Erythroblast (primary cell): ENCODE results near the gene CACNA1S.

Source experiments
- DNase-seq, 2 experiments: peaks; one replicate each; lab custom pipeline; 2025; lab: John Stamatoyannopoulos, UW
- GATA1 ChIP-seq: IDR thresholded peaks from 2 replicates; pipeline ENCODE4 v1.6.1; 2011; ENCODE audit warnings: low read depth, mild to moderate bottlenecking, control low read depth, low read length, moderate library complexity
- POLR2A ChIP-seq: IDR thresholded peaks from 2 replicates; pipeline ENCODE4 v1.6.1; 2011; ENCODE audit warnings: mild to moderate bottlenecking, low read length

The CACNA1S gene

DNA sequence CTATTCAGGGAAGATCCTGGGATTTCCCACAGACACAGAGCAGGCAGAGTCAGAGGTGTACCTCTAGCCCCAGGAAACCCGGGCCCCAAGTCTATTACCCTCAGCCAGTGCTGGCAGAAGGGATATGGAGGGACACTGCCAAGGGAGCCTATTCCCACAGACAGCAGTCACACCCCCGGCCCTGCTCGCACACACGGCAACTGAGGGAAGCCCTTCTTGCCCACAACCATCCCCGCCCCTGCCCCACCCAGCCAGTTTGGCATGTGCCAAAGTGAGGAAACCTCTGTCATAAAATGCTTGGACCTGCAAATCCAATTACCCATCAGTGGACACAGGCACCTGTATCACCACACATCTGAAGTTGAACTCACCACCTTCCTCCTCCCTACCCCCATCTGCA lies 6.5 kb downstream of the CACNA1S start:
- no peak for DNase-seq
- no peak for TF ChIP-seq GATA1
- no peak for TF ChIP-seq POLR2A

DNA sequence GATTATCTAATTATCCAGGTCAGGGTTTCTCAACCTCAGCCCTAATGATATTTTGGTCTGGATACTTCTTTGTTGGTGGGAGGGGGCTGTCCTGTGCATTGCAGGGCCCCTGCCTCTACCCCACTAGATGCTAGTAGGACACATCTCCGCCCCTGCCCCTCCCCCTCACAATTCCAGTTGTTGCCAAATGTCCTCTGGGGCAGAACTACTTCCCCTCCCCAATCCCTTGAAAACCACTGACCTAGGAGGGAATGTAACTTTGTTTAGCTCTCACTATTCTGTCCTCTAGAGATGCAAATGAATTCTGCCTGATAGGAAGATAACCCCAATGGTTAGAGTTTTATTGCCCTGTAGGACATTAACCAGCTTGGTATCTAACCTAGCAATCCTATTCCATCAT lies 8.1 kb downstream of the CACNA1S start:
- no peak for DNase-seq
- no peak for TF ChIP-seq GATA1
- TF ChIP-seq POLR2A = no peak

DNA sequence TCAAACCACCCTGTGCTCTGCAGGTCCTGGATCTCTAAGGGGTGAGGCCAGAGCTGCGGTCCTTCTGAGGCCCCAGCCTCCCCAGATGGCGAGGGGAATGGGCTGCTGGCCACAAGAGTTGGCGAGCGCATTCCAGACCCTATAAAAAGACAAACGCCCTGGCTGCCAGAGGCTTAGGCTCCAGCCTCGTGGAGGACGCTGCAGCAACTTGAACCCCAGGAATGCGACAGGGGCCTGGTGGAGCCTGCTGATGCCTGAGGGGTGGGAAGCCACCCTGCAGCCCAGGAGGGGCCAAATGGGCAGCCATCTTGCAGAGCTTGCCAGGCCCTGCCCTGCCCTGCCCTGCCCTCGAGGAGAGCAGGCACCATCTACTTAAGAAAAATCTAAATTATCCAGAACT lies 8.6 kb downstream of the CACNA1S start:
- TF ChIP-seq GATA1 (no peak), POLR2A (no peak)

DNA sequence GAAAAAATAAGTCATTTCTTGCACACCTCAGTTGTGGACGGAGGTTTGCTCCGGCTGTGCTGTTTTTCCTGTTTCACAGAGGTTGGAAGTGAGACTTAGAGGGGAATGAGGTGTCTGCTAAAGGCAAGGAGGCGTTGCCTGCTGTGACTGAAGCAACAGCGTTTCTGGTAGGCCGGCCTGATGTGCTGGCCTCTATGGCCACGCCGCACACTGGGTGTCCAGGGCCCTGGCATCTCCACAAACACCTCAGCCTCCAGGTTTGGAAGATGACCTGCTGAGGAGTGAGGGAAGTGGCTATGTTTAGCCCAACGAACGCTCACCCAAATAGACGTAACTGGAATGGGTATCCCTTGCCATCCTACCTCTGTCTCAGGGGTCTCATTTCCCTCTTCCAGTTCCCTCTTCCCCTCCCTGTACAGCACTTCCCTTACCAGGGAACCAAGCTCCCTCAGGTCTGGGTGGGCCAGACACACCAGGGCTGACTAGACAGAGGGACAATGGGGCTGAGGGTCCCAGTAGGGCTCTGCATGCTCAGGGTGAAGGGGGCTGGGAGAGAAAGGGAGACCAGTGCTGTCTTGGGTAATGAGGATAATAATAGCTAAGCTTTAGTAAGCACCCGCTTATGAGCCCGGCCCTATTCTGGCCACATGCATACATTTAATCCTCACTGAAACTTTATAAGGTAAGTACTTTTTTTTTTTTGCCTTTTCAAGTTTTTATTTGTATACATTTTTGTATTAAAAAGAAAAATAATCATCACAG lies 11.9 kb downstream of the CACNA1S start:
- no peak for TF ChIP-seq POLR2A
- TF ChIP-seq GATA1 = no peak

More for the DNA sequence above, 8.6 kb downstream of the CACNA1S start:
- DNase-seq = no peak

DNA sequence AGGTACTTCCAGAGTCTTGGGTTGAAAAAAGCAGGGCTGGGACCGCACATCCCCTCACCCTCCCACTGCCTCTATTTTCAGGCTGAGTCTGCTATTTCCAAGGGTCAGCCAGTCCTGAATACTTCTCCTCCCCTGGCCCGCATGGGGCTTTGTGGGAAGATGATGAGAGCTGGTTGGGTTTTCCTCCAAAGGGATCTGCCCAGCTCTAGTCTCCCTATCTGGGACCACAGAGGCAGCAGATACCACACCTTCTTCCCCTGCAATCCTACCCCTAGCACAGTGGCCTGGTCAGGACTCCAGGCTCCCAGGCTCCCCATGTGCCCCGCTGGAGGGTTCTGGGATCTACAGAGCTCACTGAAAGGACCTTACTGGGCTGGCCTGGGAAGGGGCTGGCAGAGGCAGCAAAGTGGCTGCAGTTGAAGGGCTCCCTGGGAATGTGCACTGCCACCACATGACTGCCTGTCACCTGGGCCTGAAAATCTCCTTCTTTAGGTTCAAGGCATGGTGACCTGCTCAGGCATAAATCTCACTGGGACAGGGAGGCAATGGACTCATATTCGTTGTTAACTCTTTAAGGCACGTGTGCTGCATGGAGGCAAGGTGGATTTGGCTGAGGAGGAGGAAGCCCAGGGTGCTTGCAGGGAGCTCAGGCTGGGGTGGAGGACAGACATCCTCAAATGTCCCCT lies 13.1 kb downstream of the CACNA1S start:
- no peak for DNase-seq
- TF ChIP-seq GATA1 (no peak), POLR2A (no peak)

More for the DNA sequence above, 11.9 kb downstream of the CACNA1S start:
- DNase-seq = no peak

DNA sequence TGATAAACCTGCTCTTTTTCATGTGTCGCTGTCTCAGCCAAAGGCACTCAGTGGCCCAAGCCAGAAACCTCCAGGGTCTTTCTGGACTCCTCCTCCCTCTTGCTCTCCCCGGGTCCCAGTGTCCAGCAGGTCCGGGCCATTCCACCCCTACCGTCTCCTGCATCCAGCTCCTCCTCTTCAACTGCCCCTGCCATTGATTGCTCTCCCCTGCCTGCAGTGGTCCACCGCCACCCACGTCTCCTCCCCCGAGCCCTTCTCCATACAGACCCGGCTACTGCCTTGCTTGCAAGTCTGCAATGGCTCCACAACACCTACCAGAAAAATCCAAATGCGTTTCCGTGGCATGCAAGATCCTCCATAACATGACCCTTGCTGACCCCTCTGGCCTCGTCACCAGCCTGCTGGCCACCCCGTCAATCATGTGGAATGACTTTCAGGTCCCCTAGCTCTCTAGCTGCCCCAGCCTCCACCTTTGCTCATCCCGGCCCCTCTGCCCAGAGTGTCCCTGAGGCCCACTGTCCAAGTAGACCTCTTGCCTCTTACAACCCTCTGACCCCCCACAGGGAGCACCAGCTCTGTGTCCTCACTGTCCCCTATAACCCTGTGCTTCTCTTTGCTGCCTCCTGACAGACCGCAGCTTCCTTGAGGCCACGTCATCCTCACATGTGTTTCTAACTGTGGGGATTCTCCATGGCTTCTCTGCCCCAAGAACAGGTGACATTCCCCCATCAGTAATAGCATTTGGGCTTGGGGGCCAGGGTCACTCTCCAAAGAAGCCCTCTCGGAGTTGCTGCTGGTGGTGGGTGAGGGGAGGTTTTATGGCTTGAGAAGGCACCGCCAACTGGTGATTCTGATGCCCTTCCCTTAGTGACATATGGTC lies 15.0 kb downstream of the CACNA1S start:
- no peak for TF ChIP-seq POLR2A
- TF ChIP-seq GATA1 = no peak

DNA sequence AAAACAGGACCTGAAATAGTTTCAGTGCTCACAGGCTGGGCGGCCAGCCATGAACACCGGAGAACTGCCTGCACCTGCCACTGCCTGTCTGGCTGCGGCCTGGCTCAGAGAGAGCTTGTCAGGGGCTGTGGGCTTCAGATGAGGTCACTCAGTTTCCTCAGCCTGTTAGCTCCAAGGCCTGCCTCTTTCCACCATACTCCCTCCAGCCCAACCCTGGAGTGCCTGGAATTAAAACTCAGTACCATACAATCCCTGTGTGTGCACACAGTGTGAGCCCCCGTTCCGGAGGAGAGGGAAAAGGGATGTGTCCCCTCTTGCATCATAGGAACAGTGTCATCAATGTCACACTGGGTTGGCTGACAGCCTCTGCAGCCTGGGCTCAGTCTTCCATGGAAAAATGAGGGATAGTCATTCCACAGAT lies 16.2 kb downstream of the CACNA1S start:
- no peak for TF ChIP-seq GATA1
- TF ChIP-seq POLR2A = no peak
- DNase-seq = no peak

More for the DNA sequence above, 15.0 kb downstream of the CACNA1S start:
- DNase-seq = no peak

DNA sequence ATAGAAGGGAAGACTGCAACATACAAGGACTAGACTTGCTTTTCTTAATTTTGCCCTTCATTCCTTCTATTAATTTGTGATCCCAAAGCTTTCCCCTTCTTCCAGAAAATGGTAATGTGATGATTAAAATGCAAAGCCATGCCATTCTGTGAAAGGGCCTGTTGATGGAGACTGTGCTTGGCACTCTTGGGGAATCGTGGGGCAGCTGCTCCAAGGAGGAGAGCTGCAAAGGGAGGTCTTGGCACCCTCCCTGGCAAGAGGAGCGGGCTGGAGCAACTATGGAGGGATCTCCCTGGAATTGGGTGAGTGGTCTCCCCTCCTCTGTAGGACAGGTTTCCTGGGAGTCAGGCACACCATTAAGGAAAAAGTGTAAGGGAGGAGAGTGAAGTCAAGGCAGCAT lies 16.6 kb downstream of the CACNA1S start:
- no peak for DNase-seq
- no peak for TF ChIP-seq GATA1
- TF ChIP-seq POLR2A = no peak

DNA sequence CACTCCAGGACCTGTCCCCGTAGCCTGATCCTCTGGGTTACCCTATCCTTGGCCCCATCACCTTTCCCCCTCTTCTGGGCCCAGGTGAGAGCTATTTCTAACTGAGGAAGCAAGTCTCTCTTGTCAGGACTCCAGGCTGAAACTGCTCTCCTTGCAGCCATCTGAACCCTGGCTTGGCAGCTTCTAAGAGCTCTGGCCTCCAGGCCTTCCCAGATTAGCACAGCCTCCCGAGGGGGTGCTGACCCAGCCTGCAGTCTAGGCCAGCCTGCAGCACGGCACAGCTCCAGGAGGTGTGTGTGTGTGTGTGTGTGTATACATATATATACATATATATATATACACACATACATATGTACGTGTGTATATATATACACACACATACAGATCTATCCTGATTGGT lies 17.4 kb downstream of the CACNA1S start:
- no peak for DNase-seq
- TF ChIP-seq POLR2A = no peak
- no peak for TF ChIP-seq GATA1

DNA sequence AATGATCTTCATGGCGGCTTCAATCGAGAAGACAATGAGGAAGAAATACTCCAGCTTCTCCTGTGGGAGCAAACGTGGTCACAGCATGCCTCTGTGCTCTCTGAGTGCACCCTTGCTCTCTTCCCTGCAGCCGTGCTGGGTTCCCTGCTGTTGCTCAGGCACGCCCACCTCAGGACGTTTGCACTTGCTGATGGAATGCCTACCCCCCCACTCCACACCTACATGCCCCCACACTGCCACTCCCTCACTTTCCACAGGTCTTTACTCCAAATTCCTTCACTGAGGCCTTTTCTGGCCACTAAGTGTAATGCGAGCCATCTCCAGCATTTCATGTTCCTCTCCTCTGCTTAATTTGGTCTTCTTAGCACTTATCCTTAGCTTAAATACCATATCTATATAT lies 18.3 kb downstream of the CACNA1S start:
- DNase-seq = no peak
- TF ChIP-seq POLR2A (no peak), GATA1 (no peak)

DNA sequence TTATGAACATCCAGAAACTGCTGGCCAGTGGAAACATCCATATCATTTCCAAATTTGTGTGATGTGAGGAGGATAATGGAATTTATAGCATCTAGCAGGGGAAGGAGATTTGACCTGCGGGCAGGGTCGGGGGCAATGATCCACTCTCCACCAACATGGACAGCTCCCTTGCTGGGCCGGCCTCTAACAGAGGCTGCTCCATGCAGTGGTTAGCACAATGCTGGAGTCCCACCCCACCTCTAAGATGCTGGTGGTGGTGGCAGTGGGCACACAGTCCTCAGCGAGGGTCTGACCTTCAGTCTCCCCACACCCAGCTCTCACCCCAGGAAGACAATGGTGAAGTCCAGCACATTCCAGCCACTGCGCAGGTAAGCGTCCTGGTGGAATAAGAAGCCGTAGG lies 18.7 kb downstream of the CACNA1S start:
- no peak for DNase-seq
- TF ChIP-seq GATA1 = no peak
- TF ChIP-seq POLR2A = no peak

DNA sequence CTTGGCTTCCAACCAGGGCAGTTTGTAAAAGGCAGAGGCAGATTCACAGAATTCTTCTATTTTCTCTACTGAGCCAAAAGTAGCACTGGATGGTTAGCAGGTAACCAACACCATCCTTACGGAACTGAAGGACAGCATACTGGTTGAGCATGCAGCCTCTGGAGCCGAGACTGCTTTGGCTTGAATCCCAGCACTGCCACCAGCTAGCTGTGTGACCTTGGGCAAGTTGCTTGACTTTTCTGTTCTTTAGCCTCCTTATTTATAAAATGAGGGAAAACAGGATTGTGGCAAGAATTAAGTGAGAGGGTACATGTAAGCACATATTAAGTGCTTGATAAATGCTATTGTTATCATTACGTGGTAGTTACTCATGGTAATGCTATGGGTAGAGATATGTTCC lies 19.5 kb downstream of the CACNA1S start:
- TF ChIP-seq POLR2A (no peak), GATA1 (no peak)
- DNase-seq = no peak

DNA sequence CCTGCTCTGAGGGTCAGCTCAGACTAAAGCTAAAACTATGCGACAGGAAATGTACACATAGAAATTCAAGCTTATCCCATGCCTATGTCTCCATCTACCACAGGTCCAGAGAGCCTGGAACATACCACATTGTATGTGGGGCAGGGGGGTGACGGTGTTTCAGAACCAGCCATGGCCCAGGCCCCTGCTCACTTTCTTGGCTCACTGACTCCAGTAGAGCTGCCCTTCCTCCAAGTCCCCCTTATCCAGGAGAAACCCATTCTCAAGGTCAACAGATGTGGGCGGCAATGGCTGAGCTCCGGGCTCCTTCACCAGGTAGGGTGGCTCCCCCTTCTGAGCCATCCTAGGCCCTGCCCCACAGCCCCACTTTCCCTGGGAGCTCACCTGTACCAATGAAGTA lies 21.0 kb downstream of the CACNA1S start:
- DNase-seq = no peak
- no peak for TF ChIP-seq POLR2A
- no peak for TF ChIP-seq GATA1
